ENCODE results near the gene CIB4.

Gene CIB4

GRCh38 chr2:26550276-26551015 lies 90.7 kb downstream of the CIB4 start:
- TF ChIP-seq RAD21 (IDR thresholded peaks at IDR 0.05; ENCODE audit: low read depth) (no peak), CEBPB (IDR thresholded peaks at IDR 0.05) (no peak), CREB1 (IDR thresholded peaks at IDR 0.05; ENCODE audit: low read depth) (no peak), EGR1 (IDR thresholded peaks at IDR 0.05) (no peak), NFIC (IDR thresholded peaks at IDR 0.05) (no peak), EP300 (IDR thresholded peaks at IDR 0.05; ENCODE audit: borderline replicate concordance) (no peak), FOXM1 (IDR thresholded peaks at IDR 0.05; ENCODE audit: borderline replicate concordance, low read depth) (no peak), TCF12 (IDR thresholded peaks at IDR 0.05; ENCODE audit: low read depth) (no peak), REST (IDR thresholded peaks at IDR 0.05; ENCODE audit: low read depth) (no peak), YY1 (IDR thresholded peaks at IDR 0.05; ENCODE audit: low read depth) (no peak), TAF1 (IDR thresholded peaks at IDR 0.05; ENCODE audit: low read depth) (no peak), TEAD4 (IDR thresholded peaks at IDR 0.05) (no peak), ZBTB7A (IDR thresholded peaks at IDR 0.05; ENCODE audit: low read depth) (no peak), USF1 (IDR thresholded peaks at IDR 0.05) (no peak)
- TF ChIP-seq, protein P1, sequence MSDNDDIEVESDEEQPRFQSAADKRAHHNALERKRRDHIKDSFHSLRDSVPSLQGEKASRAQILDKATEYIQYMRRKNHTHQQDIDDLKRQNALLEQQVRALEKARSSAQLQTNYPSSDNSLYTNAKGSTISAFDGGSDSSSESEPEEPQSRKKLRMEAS (IDR thresholded peaks at IDR 0.05), result no peak

GRCh38 chr2:26542676-26543505 lies 98.3 kb downstream of the CIB4 start:
- no peak for TF ChIP-seq FOXM1 (IDR thresholded peaks at IDR 0.05; ENCODE audit: borderline replicate concordance, low read depth)
- TF ChIP-seq, protein P1 (IDR thresholded peaks at IDR 0.05), result no peak
- TF ChIP-seq TAF1 (IDR thresholded peaks at IDR 0.05; ENCODE audit: low read depth), result no peak
- TF ChIP-seq CREB1 (IDR thresholded peaks at IDR 0.05; ENCODE audit: low read depth), result no peak
- TF ChIP-seq EP300 (IDR thresholded peaks at IDR 0.05; ENCODE audit: borderline replicate concordance), result no peak
- TF ChIP-seq TEAD4 (IDR thresholded peaks at IDR 0.05), result no peak
- TF ChIP-seq EGR1 (IDR thresholded peaks at IDR 0.05), result no peak
- TF ChIP-seq USF1 (IDR thresholded peaks at IDR 0.05), result no peak
- no peak for TF ChIP-seq ZBTB7A (IDR thresholded peaks at IDR 0.05; ENCODE audit: low read depth)
- no peak for TF ChIP-seq NFIC (IDR thresholded peaks at IDR 0.05)
- TF ChIP-seq YY1 (IDR thresholded peaks at IDR 0.05; ENCODE audit: low read depth), result no peak
- no peak for TF ChIP-seq CEBPB (IDR thresholded peaks at IDR 0.05)
- TF ChIP-seq REST (IDR thresholded peaks at IDR 0.05; ENCODE audit: low read depth), result no peak
- no peak for TF ChIP-seq RAD21 (IDR thresholded peaks at IDR 0.05; ENCODE audit: low read depth)
- no peak for TF ChIP-seq TCF12 (IDR thresholded peaks at IDR 0.05; ENCODE audit: low read depth)

DNA sequence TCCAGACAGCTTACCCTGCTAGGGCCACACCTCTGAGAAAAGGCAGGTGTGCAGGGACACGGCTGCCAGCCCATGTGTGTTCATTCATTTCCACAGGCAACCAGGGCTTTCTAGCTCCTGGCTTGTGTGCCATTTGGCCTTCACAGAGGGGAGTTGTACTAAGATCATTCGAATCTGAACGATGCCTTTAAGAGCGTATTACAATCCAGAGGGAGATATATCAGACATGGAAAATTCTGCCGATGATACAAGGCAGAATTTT lies 99.0 kb downstream of the CIB4 start:
- TF ChIP-seq NFIC (IDR thresholded peaks at IDR 0.05) (no peak), TEAD4 (IDR thresholded peaks at IDR 0.05) (no peak), EP300 (IDR thresholded peaks at IDR 0.05; ENCODE audit: borderline replicate concordance) (no peak), REST (IDR thresholded peaks at IDR 0.05; ENCODE audit: low read depth) (no peak), USF1 (IDR thresholded peaks at IDR 0.05) (no peak), YY1 (IDR thresholded peaks at IDR 0.05; ENCODE audit: low read depth) (no peak), TAF1 (IDR thresholded peaks at IDR 0.05; ENCODE audit: low read depth) (no peak)
